RWPE1 (cell line): Measurements from ENCODE around the gene FBXO33.

Experiments
- CTCF ChIA-PET: fragments of 350-600 bp; sonication (Branson Sonifier 250); formaldehyde crosslinking; extraction: SDS; loops from one replicate; lab custom pipeline; 2021; lab: Yijun Ruan, JAX
- POLR2A ChIA-PET: fragments of 400-600 bp; formaldehyde crosslinking; extraction: SDS; loops from one replicate; lab custom pipeline; 2020; ENCODE audit warnings: antibody characterized with exemption; ENCODE audit not compliant: low non-redundant PET; lab: Yijun Ruan, JAX
- DNase-seq: peaks from one replicate; pipeline ENCODE4 v3.0.0; 2012; ENCODE audit warnings: low spot score
- H3K27ac ChIP-seq: fragments of 450-650 bp; 2 replicates; pipeline ENCODE4 v1.5.1; 2017
- TF ChIP-seq, protein P1 (sequence below): fragments of 450-650 bp; conservative IDR thresholded peaks from 2 replicates; pipeline ENCODE4 v1.5.1; 2017; ENCODE audit warnings: low read depth, mild to moderate bottlenecking

Gene FBXO33

DNA sequence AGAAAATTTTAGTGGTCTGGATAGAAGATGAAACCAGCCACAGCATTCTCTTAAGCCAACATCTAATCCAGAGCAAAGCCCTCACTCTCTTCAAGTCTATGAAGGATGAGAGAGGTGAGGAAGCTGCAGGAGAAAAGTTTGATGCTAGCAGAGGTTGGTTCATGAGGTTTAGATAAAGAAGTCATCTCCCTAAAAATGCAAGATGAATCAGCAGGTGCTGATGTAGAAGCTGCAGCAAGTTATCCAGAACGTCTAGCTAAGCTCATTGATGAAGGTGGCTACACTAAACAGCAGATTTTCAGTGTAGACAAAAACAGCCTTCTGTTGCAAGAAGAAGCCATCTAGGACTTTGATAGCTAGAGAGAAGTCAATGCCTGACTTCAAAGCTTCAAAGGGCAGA lies 48.5 kb downstream of the FBXO33 start:
- no peak overlapping the region for H3K27ac ChIP-seq
- TF ChIP-seq, protein P1, sequence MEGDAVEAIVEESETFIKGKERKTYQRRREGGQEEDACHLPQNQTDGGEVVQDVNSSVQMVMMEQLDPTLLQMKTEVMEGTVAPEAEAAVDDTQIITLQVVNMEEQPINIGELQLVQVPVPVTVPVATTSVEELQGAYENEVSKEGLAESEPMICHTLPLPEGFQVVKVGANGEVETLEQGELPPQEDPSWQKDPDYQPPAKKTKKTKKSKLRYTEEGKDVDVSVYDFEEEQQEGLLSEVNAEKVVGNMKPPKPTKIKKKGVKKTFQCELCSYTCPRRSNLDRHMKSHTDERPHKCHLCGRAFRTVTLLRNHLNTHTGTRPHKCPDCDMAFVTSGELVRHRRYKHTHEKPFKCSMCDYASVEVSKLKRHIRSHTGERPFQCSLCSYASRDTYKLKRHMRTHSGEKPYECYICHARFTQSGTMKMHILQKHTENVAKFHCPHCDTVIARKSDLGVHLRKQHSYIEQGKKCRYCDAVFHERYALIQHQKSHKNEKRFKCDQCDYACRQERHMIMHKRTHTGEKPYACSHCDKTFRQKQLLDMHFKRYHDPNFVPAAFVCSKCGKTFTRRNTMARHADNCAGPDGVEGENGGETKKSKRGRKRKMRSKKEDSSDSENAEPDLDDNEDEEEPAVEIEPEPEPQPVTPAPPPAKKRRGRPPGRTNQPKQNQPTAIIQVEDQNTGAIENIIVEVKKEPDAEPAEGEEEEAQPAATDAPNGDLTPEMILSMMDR: no peak
- POLR2A ChIA-PET: no interaction called here
- DNase-seq: no peak
- CTCF ChIA-PET: no interaction called here

- CTCF ChIA-PET: no interaction called here
- POLR2A ChIA-PET: no interaction called here
- DNase-seq: no peak
- TF ChIP-seq, protein P1: no peak
- H3K27ac ChIP-seq: no peak overlapping the region
Measured at GRCh38 chr14:39383026-39383660, 49.1 kb downstream of the FBXO33 start.

GRCh38 chr14:39382463-39382862 lies 49.8 kb downstream of the FBXO33 start:
- CTCF ChIA-PET: no interaction called here
- POLR2A ChIA-PET: no interaction called here
- TF ChIP-seq, protein P1: no peak
- DNase-seq: no peak
- H3K27ac ChIP-seq: no peak overlapping the region

DNA sequence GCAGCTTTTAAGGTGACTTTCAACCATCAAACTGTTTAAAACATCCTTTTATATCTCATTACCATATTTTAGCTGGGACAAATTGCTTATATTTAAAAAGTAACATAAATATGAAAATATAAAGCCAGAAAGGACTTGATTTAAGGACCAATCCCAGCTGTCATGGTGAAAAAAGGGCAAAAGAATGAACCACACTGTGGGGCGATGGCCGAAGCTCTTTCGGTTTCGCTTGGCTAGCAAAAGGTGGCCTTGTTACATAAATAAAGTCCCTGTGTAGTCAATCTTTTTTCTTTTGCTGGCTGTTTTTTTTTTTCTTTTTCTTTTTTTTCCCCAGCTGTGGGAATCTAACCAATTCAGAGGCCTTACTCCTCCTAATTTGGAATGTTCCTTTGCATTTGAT lies 50.9 kb downstream of the FBXO33 start:
- POLR2A ChIA-PET: interaction anchor here (0.6 kb wide), 1 partner anchor 8 kb away, joined by 7 read pairs; no protein-coding TSS in a partner anchor
- CTCF ChIA-PET: interaction anchor here (0.6 kb wide), 1 partner anchor 9 kb away, joined by 8 read pairs; no protein-coding TSS in a partner anchor
- no peak overlapping the region for H3K27ac ChIP-seq
- no peak for DNase-seq
- TF ChIP-seq, protein P1: no peak

DNA sequence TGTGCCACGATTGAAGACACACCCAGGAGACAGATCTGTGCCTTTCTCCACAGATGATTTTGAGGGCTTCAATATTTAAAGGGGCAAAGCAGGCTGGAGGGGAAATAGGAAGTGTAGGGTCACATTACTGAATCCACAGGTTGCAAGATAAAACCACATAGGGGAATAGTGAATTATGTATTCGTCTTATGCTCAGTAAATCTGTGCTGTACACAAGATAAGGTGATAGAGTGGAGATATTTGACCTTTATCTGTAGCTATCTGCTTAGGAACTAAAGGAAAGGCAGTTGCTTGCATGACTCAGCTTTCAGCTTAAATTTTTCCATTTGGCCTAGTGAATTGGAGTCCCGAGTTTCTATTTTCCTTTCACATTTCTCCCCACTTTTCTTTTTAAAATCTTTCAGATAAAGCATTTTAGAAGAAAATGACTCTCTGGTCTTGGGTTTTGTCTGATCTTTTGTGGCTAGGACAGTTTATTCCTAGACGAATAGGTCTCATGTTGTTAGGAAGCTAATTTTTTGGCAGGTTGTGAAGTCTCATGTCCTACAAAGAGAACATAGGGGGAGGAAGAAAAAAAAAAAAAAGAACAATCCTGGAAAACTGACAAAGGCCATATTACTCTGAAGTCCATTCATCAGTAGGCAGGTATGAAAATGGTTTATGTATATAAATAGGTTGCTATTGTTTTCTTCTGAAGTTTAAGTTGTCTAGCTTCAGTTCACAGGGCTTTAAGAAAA lies 55.4 kb downstream of the FBXO33 start:
- POLR2A ChIA-PET: no interaction called here
- H3K27ac ChIP-seq: no peak overlapping the region
- no peak for DNase-seq
- CTCF ChIA-PET: interaction anchor here (0.7 to 1.6 kb wide), 2 partner anchors 9 to 56 kb away, joined by 4 to 5 read pairs; no protein-coding TSS in a partner anchor
- TF ChIP-seq, protein P1: no peak

GRCh38 chr14:39374851-39375250 lies 57.4 kb downstream of the FBXO33 start:
- no peak for DNase-seq
- no peak overlapping the region for H3K27ac ChIP-seq
- ChIA-PET CTCF (interaction anchor here (0.8 kb wide), 1 partner anchor 1447 kb away, joined by 4 read pairs; no protein-coding TSS in a partner anchor), POLR2A (no interaction called here)
- TF ChIP-seq, protein P1: no peak
